CD8-positive, alpha-beta memory T cell (primary cell): ENCODE data around the gene CAPN12. TPM values are rescaled to one million over a fixed set of nuclear protein-coding genes. Genes with fewer than 3 reads are reported as not detected.

Experiments used
- CTCF ChIA-PET: fragments of 350-600 bp; sonication (Branson Sonifier 250); formaldehyde crosslinking; loops from one replicate; lab custom pipeline; 2021; ENCODE audit warnings: antibody characterized with exemption; lab: Charles Lee
- POLR2A ChIA-PET: fragments of 350-600 bp; sonication (Branson Sonifier 250); formaldehyde crosslinking; loops from one replicate; lab custom pipeline; 2021; ENCODE audit warnings: antibody characterized with exemption; lab: Charles Lee
- DNase-seq, 5 donors: peaks; one replicate each; pipeline versions ENCODE4 v3.0.0 to v3.0.0-alpha.2; 2020 to 2022; ENCODE audit warnings: mixed read lengths in 1 of 5
- H3K27ac ChIP-seq: one replicate; pipeline ENCODE4 v1.7.0; 2013; ENCODE audit warnings: low read depth, mild to moderate bottlenecking, low read length, moderate library complexity
- H3K27me3 ChIP-seq: 2 replicates; pipeline ENCODE4 v1.7.0; 2013; ENCODE audit warnings: low read length, mild to moderate bottlenecking; ENCODE audit not compliant: insufficient read depth, poor library complexity, severe bottlenecking
- H3K36me3 ChIP-seq: 2 replicates; pipeline ENCODE4 v1.7.0; 2013; ENCODE audit warnings: mild to moderate bottlenecking, low read length, moderate library complexity; ENCODE audit not compliant: insufficient read depth
- H3K4me1 ChIP-seq: 2 replicates; pipeline ENCODE4 v1.7.0; 2013; ENCODE audit warnings: mild to moderate bottlenecking, low read length, moderate library complexity; ENCODE audit not compliant: insufficient read depth
- H3K4me3 ChIP-seq: 2 replicates; pipeline ENCODE4 v1.7.0; 2013; ENCODE audit warnings: mild to moderate bottlenecking, low read length
- H3K9me3 ChIP-seq: 2 replicates; pipeline ENCODE4 v1.7.0; 2013; ENCODE audit warnings: mild to moderate bottlenecking, low read length
- H3K27ac Mint-ChIP-seq, 8 donors: one replicate each; pipeline ENCODE4 v1.8.0; 2020 to 2021; ENCODE audit warnings: mixed read lengths in 8 of 8, mild to moderate bottlenecking in 6 of 8, inconsistent platforms in 3 of 8, moderate library complexity in 3 of 8
- H3K27me3 Mint-ChIP-seq, 2 donors: one replicate each; pipeline ENCODE4 v1.8.0; 2020 to 2021; ENCODE audit warnings: mixed read lengths in 2 of 2, mild to moderate bottlenecking in 1 of 2, moderate library complexity in 1 of 2
- H3K36me3 Mint-ChIP-seq, 3 donors: one replicate each; pipeline ENCODE4 v1.8.0; 2020 to 2021; ENCODE audit warnings: mixed read lengths in 3 of 3, inconsistent platforms in 1 of 3, mild to moderate bottlenecking in 1 of 3
- H3K4me1 Mint-ChIP-seq, 3 donors: one replicate each; pipeline ENCODE4 v1.8.0; 2020 to 2021; ENCODE audit warnings: mixed read lengths in 3 of 3, inconsistent platforms in 1 of 3, mild to moderate bottlenecking in 1 of 3
- H3K4me3 Mint-ChIP-seq, 7 donors: one replicate each; pipeline ENCODE4 v1.8.0; 2020 to 2021; ENCODE audit warnings: mixed read lengths in 7 of 7, mild to moderate bottlenecking in 6 of 7, moderate library complexity in 4 of 7, inconsistent platforms in 2 of 7
- H3K9me3 Mint-ChIP-seq, 5 donors: one replicate each; pipeline ENCODE4 v1.8.0; 2020 to 2022; ENCODE audit warnings: mixed read lengths in 5 of 5, mild to moderate bottlenecking in 3 of 5, moderate library complexity in 2 of 5, inconsistent platforms in 1 of 5
- polyA plus RNA-seq: library from polyadenylated mRNA; unstranded; fragments of 300-500 nt; fragmentation: Illumina TruSeq; gene quantifications from one replicate; pipeline ENCODE4 v1.2.3, GENCODE V29; 2021
- total RNA-seq, 2 experiments: library from RNA; stranded (reverse); gene quantifications; one replicate each; pipeline ENCODE4 v1.2.3, GENCODE V29; 2021

Gene CAPN12
- total and polyA plus RNA-seq, 3 experiments from 2014 or later, result 5.2 to 19.5 (median 5.3) TPM

- peak overlapping the region; percentile 73 to 97 (median 87) for H3K27ac Mint-ChIP-seq
- H3K4me3 ChIP-seq, result peak overlapping the region; percentile 56
Observed at GRCh38 chr19:38735257-38735686, 9.0 kb downstream of the CAPN12 start.

GRCh38 chr19:38734426-38735256, 9.6 kb downstream of the CAPN12 start:
- H3K4me3 Mint-ChIP-seq, result peak overlapping the region; percentile 83 to 91 (median 88)
- peaks cover 0 to 22% (median 6%) of the 10 kb centered on the region in 3 donors for H3K36me3 Mint-ChIP-seq
- peak overlapping the region; percentile 54 for H3K27ac ChIP-seq
- H3K27ac Mint-ChIP-seq, result peak overlapping the region; percentile 86 to 97 (median 88)
- peak overlapping the region; percentile 56 for H3K4me3 ChIP-seq
- peaks cover 39 to 73% (median 40%) of the 10 kb centered on the region in 3 donors for H3K4me1 Mint-ChIP-seq
- peak in 4 of 5 donors; percentile 29 to 64 (median 42) for DNase-seq
- H3K4me1 ChIP-seq, result peaks cover 25% of the 10 kb centered on the region
- H3K9me3 Mint-ChIP-seq, result peaks cover 0 to 1% (median 0%) of the 10 kb centered on the region in 5 donors
- no peaks in the 10 kb centered on the region for H3K36me3 ChIP-seq
- H3K27me3 Mint-ChIP-seq, result peaks cover 0 to 4% of the 10 kb centered on the region in 2 donors
- ChIA-PET CTCF (interaction anchor here (0.7 to 3.0 kb wide), 8 partner anchors 35 to 388 kb away, joined by 3 to 16 read pairs (median 6); partner anchors contain the start of genes ECH1, FAM98C, MRPS12 and NFKBIB), POLR2A (interaction anchor here (0.5 to 2.1 kb wide), 12 partner anchors 27 to 196 kb away, joined by 3 to 7 read pairs (median 4); partner anchors contain the start of genes ACTN4, MRPS12, RINL and SARS2)
- H3K9me3 ChIP-seq, result no peaks in the 10 kb centered on the region
- no peaks in the 10 kb centered on the region for H3K27me3 ChIP-seq

More at GRCh38 chr19:38735257-38735686, 9.0 kb downstream of the CAPN12 start:
- Histone ChIP-seq H3K9me3 (no peaks in the 10 kb centered on the region), H3K27me3 (no peaks in the 10 kb centered on the region), H3K4me1 (peaks cover 31% of the 10 kb centered on the region), H3K27ac (peak overlapping the region; percentile 54), H3K36me3 (no peaks in the 10 kb centered on the region)
- H3K27me3 Mint-ChIP-seq, result peaks cover 0 to 4% of the 10 kb centered on the region in 2 donors
- POLR2A ChIA-PET, result interaction anchor here (0.6 to 1.4 kb wide), 6 partner anchors 27 to 143 kb away, joined by 3 to 7 read pairs (median 4); partner anchors contain the start of genes ACTN4 and RINL
- H3K4me3 Mint-ChIP-seq, result peak overlapping the region; percentile 83 to 91 (median 88)
- CTCF ChIA-PET, result interaction anchor here (0.7 to 3.0 kb wide), 7 partner anchors 34 to 333 kb away, joined by 3 to 16 read pairs (median 9); partner anchors contain the start of genes ECH1, FAM98C, MRPS12 and NFKBIB
- peaks cover 0 to 1% (median 0%) of the 10 kb centered on the region in 5 donors for H3K9me3 Mint-ChIP-seq
- peaks cover 38 to 74% (median 44%) of the 10 kb centered on the region in 3 donors for H3K4me1 Mint-ChIP-seq
- DNase-seq, result peak; percentile 39 to 73 (median 54)
- H3K36me3 Mint-ChIP-seq, result peaks cover 0 to 17% (median 4%) of the 10 kb centered on the region in 3 donors

- Histone ChIP-seq H3K9me3 (no peaks in the 10 kb centered on the region), H3K4me1 (peaks cover 22% of the 10 kb centered on the region), H3K27ac (peak overlapping the region; percentile 54), H3K27me3 (no peaks in the 10 kb centered on the region), H3K4me3 (peak overlapping the region; percentile 56), H3K36me3 (no peaks in the 10 kb centered on the region)
- H3K36me3 Mint-ChIP-seq, result peaks cover 0 to 27% (median 6%) of the 10 kb centered on the region in 3 donors
- H3K4me1 Mint-ChIP-seq, result peaks cover 35 to 70% (median 37%) of the 10 kb centered on the region in 3 donors
- H3K9me3 Mint-ChIP-seq, result peaks cover 0 to 1% (median 0%) of the 10 kb centered on the region in 5 donors
- ChIA-PET CTCF (interaction anchor here (1.2 to 3.0 kb wide), 6 partner anchors 36 to 388 kb away, joined by 3 to 16 read pairs (median 10); partner anchors contain the start of genes FAM98C, MRPS12 and SARS2), POLR2A (interaction anchor here (1.0 to 2.1 kb wide), 8 partner anchors 36 to 196 kb away, joined by 3 to 6 read pairs (median 5); partner anchors contain the start of genes ACTN4, MRPS12, RINL and SARS2)
- DNase-seq, result no peak
- peaks cover 0 to 4% of the 10 kb centered on the region in 2 donors for H3K27me3 Mint-ChIP-seq
- peak overlapping the region; percentile 83 to 91 (median 88) for H3K4me3 Mint-ChIP-seq
- H3K27ac Mint-ChIP-seq, result peak overlapping the region; percentile 86 to 97 (median 88)
Observed at GRCh38 chr19:38734176-38734425, 10.2 kb downstream of the CAPN12 start.

GRCh38 chr19:38733493-38734175, 10.6 kb downstream of the CAPN12 start:
- Histone ChIP-seq H3K4me1 (peaks cover 22% of the 10 kb centered on the region), H3K4me3 (peak overlapping the region; percentile 56), H3K27me3 (no peaks in the 10 kb centered on the region), H3K36me3 (no peaks in the 10 kb centered on the region), H3K9me3 (no peaks in the 10 kb centered on the region), H3K27ac (peak overlapping the region; percentile 54)
- H3K9me3 Mint-ChIP-seq, result peaks cover 0 to 1% (median 0%) of the 10 kb centered on the region in 5 donors
- H3K4me3 Mint-ChIP-seq, result peak overlapping the region; percentile 83 to 91 (median 88)
- peaks cover 30 to 65% (median 34%) of the 10 kb centered on the region in 3 donors for H3K4me1 Mint-ChIP-seq
- CTCF ChIA-PET, result interaction anchor here (0.5 to 3.0 kb wide), 8 partner anchors 35 to 389 kb away, joined by 3 to 16 read pairs (median 7); partner anchors contain the start of genes FAM98C, MRPS12 and SARS2
- no peak for DNase-seq
- POLR2A ChIA-PET, result interaction anchor here (1.0 to 2.1 kb wide), 7 partner anchors 36 to 197 kb away, joined by 4 to 6 read pairs (median 5); partner anchors contain the start of genes MRPS12 and SARS2
- peaks cover 0 to 4% of the 10 kb centered on the region in 2 donors for H3K27me3 Mint-ChIP-seq
- peaks cover 0 to 31% (median 6%) of the 10 kb centered on the region in 3 donors for H3K36me3 Mint-ChIP-seq
- peak overlapping the region; percentile 86 to 97 (median 88) for H3K27ac Mint-ChIP-seq

GRCh38 chr19:38733241-38733492, 11.1 kb downstream of the CAPN12 start:
- H3K27ac Mint-ChIP-seq, result peak overlapping the region; percentile 76 to 97 (median 88)

GRCh38 chr19:38731654-38732301, 12.5 kb downstream of the CAPN12 start:
- H3K36me3 Mint-ChIP-seq, result peaks cover 0 to 46% (median 6%) of the 10 kb centered on the region in 3 donors
- peaks cover 22% of the 10 kb centered on the region for H3K4me1 ChIP-seq
- ChIA-PET POLR2A (no interaction called here), CTCF (interaction anchor here (0.8 to 3.0 kb wide), 2 partner anchors 38 to 199 kb away, joined by 3 to 16 read pairs; partner anchors contain the start of genes MRPS12 and SARS2)
- no peak overlapping the region for H3K27ac ChIP-seq
- H3K27ac Mint-ChIP-seq, result peak overlapping the region in 7 of 8 donors; percentile 21 to 97 (median 88)
- H3K4me1 Mint-ChIP-seq, result peaks cover 22 to 59% (median 31%) of the 10 kb centered on the region in 3 donors
- no peak for DNase-seq
- peaks cover 0 to 1% (median 0%) of the 10 kb centered on the region in 5 donors for H3K9me3 Mint-ChIP-seq
- no peaks in the 10 kb centered on the region for H3K9me3 ChIP-seq
- no peaks in the 10 kb centered on the region for H3K36me3 ChIP-seq
- H3K4me3 Mint-ChIP-seq, result peak overlapping the region in 2 of 7 donors; percentile 17 to 57
- H3K4me3 ChIP-seq, result no peak overlapping the region
- peaks cover 0 to 4% of the 10 kb centered on the region in 2 donors for H3K27me3 Mint-ChIP-seq
- H3K27me3 ChIP-seq, result no peaks in the 10 kb centered on the region

More at GRCh38 chr19:38733241-38733492, 11.1 kb downstream of the CAPN12 start:
- Histone ChIP-seq H3K9me3 (no peaks in the 10 kb centered on the region), H3K27me3 (no peaks in the 10 kb centered on the region), H3K4me3 (no peak overlapping the region), H3K4me1 (peaks cover 22% of the 10 kb centered on the region), H3K27ac (no peak overlapping the region), H3K36me3 (no peaks in the 10 kb centered on the region)
- DNase-seq, result no peak
- Mint-ChIP-seq H3K4me3 (peak overlapping the region in 3 of 7 donors; percentile 16 to 84 (median 83)), H3K9me3 (peaks cover 0 to 1% (median 0%) of the 10 kb centered on the region in 5 donors), H3K36me3 (peaks cover 0 to 33% (median 6%) of the 10 kb centered on the region in 3 donors), H3K27me3 (peaks cover 0 to 4% of the 10 kb centered on the region in 2 donors), H3K4me1 (peaks cover 27 to 63% (median 32%) of the 10 kb centered on the region in 3 donors)
- POLR2A ChIA-PET, result interaction anchor here (1.3 to 2.1 kb wide), 2 partner anchors 137 to 198 kb away, joined by 4 to 6 read pairs; partner anchors contain the start of genes MRPS12 and SARS2
- CTCF ChIA-PET, result interaction anchor here (0.5 to 3.0 kb wide), 7 partner anchors 35 to 330 kb away, joined by 3 to 16 read pairs (median 5); partner anchors contain the start of genes FAM98C, MRPS12 and SARS2
